GM10248 (cell line): Measurements from ENCODE around the gene CDH23.
A peak's percentile ranks its signal among the peaks of the same experiment; 100 is the strongest.

Source experiments
- CTCF ChIA-PET: fragments of 300-600 bp; sonication (Branson Sonifier 250); formaldehyde crosslinking; extraction: SDS; loops from one replicate; lab custom pipeline; 2021; ENCODE audit warnings: antibody characterized with exemption; lab: Yijun Ruan, JAX
- POLR2A ChIA-PET: fragments of 350-650 bp; sonication (Branson Sonifier 250); formaldehyde crosslinking; extraction: SDS; loops from one replicate; lab custom pipeline; 2020; ENCODE audit warnings: antibody characterized with exemption; lab: Yijun Ruan, JAX
- DNase-seq: peaks from one replicate; pipeline ENCODE4 v3.0.0; 2012; ENCODE audit errors: extremely low spot score
- TF ChIP-seq, protein P1 (sequence below): IDR thresholded peaks from 2 replicates; pipeline ENCODE4 v1.5.1; 2012; ENCODE audit warnings: mild to moderate bottlenecking, low read depth; ENCODE audit errors: extremely low read depth, missing control alignments, control extremely low read depth

CDH23 gene

DNA sequence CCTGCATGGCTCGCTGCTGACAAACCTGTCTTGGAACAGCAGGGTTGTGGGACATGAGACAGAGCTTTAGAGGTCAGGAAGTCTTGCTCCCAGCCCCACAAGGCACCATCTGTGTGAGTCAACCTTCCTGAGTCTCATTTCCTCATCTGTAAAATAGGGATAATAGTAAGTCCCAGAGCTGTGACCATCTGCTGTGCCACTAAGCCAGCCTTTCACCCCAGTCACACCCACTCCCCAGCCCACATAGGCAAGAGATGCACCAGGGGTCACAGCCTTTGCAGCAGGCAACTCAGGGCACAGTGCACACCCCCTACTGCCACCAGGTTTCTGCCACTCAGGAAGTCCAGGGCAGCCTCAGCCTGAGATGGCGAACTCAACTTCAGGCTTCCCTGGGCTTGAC, 29.4 kb upstream of the CDH23 start:
- ChIA-PET POLR2A (no interaction called here), CTCF (interaction anchor here (1.0 to 7.8 kb wide), 6 partner anchors 9 to 529 kb away, joined by 3 to 45 read pairs (median 6); no protein-coding TSS in a partner anchor)
- DNase-seq: no peak
- TF ChIP-seq, protein P1, sequence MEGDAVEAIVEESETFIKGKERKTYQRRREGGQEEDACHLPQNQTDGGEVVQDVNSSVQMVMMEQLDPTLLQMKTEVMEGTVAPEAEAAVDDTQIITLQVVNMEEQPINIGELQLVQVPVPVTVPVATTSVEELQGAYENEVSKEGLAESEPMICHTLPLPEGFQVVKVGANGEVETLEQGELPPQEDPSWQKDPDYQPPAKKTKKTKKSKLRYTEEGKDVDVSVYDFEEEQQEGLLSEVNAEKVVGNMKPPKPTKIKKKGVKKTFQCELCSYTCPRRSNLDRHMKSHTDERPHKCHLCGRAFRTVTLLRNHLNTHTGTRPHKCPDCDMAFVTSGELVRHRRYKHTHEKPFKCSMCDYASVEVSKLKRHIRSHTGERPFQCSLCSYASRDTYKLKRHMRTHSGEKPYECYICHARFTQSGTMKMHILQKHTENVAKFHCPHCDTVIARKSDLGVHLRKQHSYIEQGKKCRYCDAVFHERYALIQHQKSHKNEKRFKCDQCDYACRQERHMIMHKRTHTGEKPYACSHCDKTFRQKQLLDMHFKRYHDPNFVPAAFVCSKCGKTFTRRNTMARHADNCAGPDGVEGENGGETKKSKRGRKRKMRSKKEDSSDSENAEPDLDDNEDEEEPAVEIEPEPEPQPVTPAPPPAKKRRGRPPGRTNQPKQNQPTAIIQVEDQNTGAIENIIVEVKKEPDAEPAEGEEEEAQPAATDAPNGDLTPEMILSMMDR: no peak

DNA sequence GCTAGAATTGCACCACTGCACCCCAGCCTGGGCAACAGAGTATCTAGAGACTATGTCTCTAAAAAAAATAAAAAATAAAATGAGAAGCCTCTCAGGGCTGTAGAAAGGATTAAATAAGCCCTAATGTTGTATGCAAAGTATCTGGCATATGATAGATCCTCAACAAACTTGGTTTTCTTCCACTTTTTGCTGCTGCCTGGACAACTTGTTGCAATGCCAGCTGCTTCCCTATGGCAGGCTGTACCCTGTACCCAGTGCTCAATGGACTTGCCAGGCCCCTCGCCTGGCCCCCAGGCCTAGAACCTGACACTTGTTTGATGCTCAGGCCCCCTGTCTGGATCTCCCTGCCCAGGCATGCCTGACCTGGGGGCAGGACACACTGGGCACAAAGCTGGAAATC, 28.5 kb upstream of the CDH23 start:
- no peak for DNase-seq
- POLR2A ChIA-PET: no interaction called here
- CTCF ChIA-PET: interaction anchor here (1.2 to 7.8 kb wide), 4 partner anchors 9 to 339 kb away, joined by 3 to 45 read pairs (median 8); no protein-coding TSS in a partner anchor
- TF ChIP-seq, protein P1: no peak

DNA sequence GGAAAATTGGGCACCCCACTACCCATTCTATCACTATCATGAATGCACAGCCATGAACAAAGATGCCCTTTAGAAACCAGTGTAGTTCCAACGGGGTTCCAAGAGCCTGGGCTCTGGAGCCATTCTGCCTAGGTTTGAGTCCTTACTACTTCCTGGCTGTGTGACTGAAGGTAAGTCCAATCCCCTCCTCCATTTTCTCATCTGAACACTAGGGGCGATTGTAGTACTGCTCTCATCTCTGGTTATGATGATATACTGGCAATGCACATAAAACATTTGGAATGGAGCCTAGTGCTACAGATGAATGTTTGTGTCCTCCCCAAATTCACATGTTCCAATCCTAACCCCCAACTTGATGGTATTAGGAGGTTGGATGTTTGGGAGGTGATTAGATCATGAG, 28.1 kb upstream of the CDH23 start:
- no peak for DNase-seq
- ChIA-PET POLR2A (no interaction called here), CTCF (interaction anchor here (1.2 to 7.8 kb wide), 5 partner anchors 9 to 338 kb away, joined by 3 to 45 read pairs (median 5); no protein-coding TSS in a partner anchor)
- TF ChIP-seq, protein P1: no peak

DNA sequence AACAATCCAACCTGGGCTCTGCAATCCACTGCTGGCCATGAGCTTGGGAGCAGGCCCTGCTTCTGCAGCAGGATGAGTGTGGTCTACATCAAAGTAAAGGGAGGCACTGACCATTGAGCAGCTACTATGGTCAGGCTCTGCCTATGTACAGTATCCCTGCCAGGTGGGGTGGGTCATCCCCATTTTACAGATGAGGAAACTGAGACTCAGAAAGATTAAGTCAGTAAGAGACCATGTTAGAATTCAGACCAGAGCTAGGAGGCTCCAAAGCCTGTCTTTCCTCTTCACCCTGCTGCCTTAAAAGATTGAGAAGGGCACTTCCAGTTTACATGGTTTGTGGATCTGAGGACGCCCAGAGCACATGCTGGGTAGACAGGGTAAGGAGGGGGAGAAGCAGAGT, 27.1 kb upstream of the CDH23 start:
- TF ChIP-seq, protein P1: no peak
- ChIA-PET CTCF (interaction anchor here (0.7 to 6.3 kb wide), 8 partner anchors 12 to 59 kb away, joined by 3 to 44 read pairs (median 4); partner anchors contain the start of gene SLC29A3), POLR2A (no interaction called here)

DNA sequence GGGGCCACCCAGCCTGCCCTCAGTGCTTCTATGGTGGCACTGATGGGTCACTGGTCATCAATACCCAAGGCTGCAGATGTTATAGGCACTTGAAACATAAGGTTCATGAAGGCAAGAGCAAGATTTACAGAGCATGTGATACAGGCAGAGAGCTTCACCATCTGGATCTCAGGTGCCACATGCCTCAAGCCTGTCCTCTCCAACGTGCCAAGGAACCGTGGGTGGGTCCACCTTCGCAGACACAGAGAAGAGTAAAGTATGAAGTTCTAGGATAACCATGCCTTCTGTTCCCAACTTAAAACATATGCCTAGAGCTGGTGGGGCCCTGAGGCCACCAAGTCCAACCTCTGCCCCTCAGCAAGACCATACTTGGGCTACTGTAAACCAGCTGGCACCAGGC, 26.7 kb upstream of the CDH23 start:
- TF ChIP-seq, protein P1: no peak
- no peak for DNase-seq
- ChIA-PET CTCF (interaction anchor here (0.9 to 6.3 kb wide), 8 partner anchors 11 to 327 kb away, joined by 3 to 44 read pairs (median 4); partner anchors contain the start of gene SLC29A3), POLR2A (no interaction called here)

More for the DNA sequence above, 27.1 kb upstream of the CDH23 start:
- DNase-seq: no peak

DNA sequence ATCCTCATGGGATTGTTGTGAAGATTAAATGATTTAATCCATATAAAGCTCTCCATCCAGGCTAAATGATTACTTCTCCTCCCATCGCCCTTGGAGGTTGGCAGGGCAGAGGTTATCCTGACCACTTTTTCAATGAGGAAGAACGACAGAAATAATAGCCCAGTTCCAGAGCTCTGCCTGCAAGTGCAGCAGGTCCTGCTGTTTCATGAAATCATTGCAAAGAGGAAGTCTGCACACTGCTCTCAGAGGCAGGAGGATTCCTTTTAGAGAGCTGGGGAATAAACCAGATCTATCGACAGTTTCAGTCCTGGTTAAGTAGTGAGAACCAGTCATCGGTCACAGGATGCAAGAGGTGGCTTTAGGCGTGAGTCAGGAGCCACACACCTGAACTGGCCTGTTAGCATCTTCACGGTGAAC, 25.0 kb upstream of the CDH23 start:
- ChIA-PET POLR2A (no interaction called here), CTCF (interaction anchor here (1.2 to 6.3 kb wide), 9 partner anchors 10 to 325 kb away, joined by 3 to 44 read pairs (median 5); partner anchors contain the start of gene SLC29A3)
- TF ChIP-seq, protein P1: no peak
- peak; percentile 45 for DNase-seq
